ENCODE data around the gene NLK.

DNA sequence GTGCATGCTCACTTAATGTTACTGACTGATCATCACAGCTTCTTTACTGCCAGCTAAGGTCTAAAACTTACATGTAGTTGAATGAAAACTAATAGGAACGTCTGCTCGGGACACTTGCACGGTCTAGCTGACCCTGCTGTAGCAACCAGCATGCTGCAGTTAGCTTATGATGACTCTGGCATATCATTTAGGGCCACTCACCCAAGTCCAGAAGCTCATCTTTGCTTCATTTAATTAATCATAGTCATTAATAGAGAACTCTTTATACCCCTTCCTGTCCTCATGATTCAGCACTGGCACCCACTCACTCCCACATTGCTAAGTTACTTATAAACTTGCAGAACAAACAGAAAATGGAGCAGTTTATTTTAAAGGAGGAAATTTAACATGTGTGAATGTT lies 136.3 kb downstream of the NLK start:
- no peak for TF ChIP-seq SUZ12 (IDR thresholded peaks at IDR 0.05)
- TF ChIP-seq SP1 (IDR thresholded peaks at IDR 0.05), result no peak
- no peak for TF ChIP-seq FOXA1 (IDR thresholded peaks at IDR 0.05)
- TF ChIP-seq FOXK2 (IDR thresholded peaks at IDR 0.05), result no peak
- TF ChIP-seq FOXM1 (IDR thresholded peaks at IDR 0.05; ENCODE audit: borderline replicate concordance), result no peak
- TF ChIP-seq ZNF384 (IDR thresholded peaks at IDR 0.05), result no peak
- TF ChIP-seq CTBP1 (IDR thresholded peaks at IDR 0.05; ENCODE audit: borderline replicate concordance), result no peak
- TF ChIP-seq LEF1 (IDR thresholded peaks at IDR 0.05; ENCODE audit: borderline replicate concordance), result no peak
- no peak for TF ChIP-seq BHLHE40 (IDR thresholded peaks at IDR 0.05; ENCODE audit: borderline replicate concordance)
- no peak for TF ChIP-seq ELF4 (IDR thresholded peaks at IDR 0.05)
- TF ChIP-seq, protein P1, sequence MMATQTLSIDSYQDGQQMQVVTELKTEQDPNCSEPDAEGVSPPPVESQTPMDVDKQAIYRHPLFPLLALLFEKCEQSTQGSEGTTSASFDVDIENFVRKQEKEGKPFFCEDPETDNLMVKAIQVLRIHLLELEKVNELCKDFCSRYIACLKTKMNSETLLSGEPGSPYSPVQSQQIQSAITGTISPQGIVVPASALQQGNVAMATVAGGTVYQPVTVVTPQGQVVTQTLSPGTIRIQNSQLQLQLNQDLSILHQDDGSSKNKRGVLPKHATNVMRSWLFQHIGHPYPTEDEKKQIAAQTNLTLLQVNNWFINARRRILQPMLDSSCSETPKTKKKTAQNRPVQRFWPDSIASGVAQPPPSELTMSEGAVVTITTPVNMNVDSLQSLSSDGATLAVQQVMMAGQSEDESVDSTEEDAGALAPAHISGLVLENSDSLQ (IDR thresholded peaks at IDR 0.05), result no peak
- TF ChIP-seq ARNT (IDR thresholded peaks at IDR 0.05), result no peak
- no peak for TF ChIP-seq NFRKB (IDR thresholded peaks at IDR 0.05)

Data from HEK293T (cell line).